SKM-1 treated with dmso at 0.1 percent for 144 hours (cell line): ENCODE measurements around the gene ANKS1A.

ENCODE experiments used
- DNase-seq: peaks from one replicate; lab custom pipeline; 2025; ENCODE audit not compliant: unreplicated experiment; lab: John Stamatoyannopoulos, UW

Gene ANKS1A

DNA sequence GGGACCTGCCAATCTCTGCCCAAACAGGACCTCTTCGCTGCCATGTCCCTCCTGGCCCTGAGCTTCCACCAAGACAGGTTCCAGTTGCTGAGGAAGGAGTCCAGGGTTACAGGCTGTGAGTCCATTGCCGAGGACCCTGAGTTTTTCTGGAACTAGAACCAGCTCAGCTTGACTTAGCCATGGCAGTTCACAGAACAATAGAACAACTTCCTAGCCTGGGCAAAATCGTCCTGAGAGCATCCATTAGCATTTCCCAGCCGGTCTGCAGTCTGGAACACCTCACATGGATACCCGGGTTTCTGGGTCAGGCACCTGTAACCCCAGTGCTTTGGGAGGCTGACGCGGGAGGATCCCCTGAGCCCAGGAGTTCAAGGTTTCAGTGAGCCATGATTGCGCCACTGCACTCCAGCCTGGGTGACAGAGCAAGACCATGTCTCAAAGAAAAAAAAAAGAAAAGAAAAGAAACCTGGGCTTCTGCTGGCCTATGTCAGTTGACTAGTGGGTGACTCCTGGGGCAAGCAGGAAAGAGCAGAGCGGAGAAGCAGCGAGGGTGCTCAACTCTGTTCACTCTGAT lies 161.8 kb downstream of the ANKS1A start:
- DNase-seq = no peak

DNA sequence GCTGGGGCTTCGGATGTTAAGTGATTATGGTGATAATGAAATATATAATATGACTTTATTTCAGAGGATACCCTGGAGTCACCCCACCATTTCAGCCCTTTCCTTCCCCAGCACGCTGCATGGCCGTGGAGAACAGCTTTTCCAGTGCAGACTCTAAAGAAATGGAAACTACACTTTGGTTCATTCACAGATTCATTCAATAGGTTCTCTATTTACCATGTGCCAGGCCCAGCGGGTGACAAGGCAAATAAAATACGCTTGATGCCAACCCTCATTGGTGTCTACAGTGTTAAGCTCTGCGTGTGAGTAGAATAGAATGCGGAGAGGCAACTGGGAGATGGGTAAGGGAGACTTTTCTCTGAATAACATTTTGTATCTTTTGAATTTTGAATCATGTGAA lies 162.3 kb downstream of the ANKS1A start:
- no peak for DNase-seq

DNA sequence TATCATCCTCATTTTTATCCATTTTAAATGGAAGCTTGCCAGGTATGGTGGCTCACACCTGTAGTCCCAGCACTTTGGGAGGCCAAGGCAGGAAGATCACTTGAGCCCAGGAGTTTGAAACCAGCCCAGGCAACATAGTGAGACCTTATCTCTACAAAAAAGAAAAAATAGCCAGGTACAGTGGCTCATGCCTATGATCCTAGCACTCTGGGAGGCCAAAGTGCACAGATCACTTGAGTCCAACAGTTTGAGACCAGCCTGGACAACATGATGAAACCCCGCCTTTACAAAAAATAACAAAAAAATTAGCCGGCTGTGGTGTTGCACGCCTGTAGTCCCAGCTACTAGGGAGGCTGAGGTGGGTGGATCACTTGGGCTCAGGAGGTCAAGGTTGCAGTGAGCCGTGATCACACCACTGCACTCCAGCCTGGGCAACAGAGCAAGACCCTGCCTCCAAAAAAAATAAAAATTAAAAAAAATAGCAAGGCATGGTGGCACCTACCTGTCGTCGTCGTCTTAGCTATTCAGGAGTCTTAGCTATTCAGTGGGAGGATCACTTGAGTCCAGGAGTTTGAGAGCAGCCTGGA lies 163.0 kb downstream of the ANKS1A start:
- DNase-seq = no peak

DNA sequence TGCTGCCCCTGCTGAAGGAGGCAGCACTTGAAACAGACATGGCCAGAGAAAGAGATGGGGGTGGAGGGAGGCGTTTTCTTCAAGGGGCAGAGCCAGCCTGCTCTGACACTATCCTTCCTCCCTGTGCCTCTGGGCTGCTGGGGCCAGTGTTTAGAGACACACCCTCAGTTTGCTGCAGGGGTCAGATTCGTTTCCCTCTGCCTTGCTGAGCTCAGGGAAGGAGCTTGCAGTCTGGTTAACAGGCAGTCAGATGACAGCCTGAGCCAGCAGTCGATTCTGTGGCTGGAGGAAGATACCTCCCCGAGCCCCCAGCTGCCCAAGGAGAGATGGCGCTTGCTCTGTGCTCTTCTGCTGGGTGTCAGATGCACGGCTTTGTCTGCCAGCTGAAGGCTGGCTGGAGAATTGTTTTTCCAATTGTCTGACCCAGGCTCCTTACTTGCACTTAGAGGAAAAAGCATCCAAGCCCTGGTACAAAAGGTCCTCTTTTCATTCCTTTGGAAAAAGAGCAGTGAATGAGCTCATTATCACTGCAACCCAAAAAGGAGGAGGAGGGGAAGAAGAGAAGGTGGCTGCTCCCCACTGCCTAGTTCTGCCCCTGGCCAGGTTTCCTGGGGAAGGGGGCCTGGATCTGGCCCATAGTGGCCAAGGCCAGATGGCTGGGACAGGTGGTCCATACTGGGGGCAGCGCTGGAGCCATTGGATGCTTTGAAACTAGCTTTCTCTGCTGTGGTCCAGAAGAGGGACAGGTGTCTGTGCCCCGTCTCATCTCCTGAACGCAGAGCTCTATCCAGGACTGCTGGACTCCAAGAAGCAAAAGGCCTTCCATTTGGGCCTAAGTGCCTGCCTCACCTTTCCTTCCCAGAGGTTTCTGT lies 163.9 kb downstream of the ANKS1A start:
- DNase-seq = no peak

- no peak for DNase-seq
Measured at GRCh38 chr6:35053701-35054100, 164.6 kb downstream of the ANKS1A start.

DNA sequence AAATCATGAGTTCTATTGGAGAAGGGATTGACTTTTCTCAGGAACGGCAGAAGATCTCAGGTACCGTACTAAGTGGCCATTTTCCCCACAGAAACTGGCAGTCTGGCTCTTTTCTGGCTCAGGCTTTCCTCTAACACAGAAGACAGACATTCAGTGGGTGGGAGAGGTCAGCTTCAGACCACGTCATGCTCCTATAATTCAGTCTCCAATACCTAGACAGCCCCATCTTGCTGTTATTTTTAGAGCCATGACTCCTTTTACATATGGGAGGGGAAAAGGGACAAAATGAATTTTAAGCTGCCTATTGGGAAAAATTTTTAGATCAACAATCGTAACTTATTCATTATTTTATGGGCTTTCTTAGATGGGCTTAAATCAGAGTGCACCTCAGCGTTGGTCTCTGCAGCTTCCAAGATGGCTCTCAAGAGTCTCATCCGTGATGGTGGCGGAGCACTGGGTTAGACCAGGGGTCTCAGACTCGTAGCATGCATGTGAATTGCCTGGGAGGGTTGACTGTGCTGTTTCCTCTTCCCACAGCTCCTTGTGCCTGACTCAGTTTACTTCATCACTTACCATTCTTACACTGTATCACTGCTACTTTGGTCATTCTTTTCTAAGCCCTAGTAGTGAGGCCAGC lies 165.2 kb downstream of the ANKS1A start:
- DNase-seq = no peak

DNA sequence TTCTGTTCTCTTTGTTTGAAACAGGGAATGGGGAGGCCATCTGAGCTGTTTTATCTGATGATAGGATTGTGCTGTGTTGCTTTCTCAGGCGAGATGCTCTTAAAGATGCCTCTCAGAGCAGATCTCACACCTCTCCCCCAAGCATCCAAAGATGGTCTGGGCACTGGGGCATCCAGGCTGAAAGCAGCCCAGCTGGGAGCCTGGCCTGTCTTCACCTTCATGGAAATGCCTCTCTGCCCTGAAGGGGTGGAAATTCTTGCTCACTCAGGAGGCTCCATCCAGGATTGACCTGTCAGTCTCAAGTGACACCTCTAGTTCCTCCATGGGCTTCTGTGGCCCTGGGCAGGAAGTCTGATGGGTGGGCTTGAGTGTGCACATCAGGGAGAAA lies 165.7 kb downstream of the ANKS1A start:
- DNase-seq = no peak

- DNase-seq = no peak
Measured at GRCh38 chr6:35055891-35056290, 166.8 kb downstream of the ANKS1A start.

DNA sequence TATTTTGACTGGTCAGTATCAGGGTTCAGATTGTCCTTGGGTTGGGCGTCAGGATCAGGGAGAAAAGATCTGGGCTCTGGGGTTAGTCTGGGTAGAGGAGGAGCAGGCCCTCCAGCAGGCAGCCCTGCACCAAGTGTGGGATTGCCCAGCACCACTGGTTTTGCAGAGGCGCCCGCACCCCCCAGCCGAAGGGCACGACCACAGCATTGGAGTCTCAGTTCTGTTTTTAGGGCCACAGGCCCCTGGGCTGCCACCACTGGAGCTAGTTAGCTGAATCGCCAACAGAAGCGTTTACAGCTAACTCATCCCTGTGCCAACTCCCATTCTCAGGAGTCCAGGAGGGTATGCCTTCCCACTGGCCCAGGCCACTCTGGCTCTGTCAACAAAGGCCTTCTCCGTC lies 167.9 kb downstream of the ANKS1A start:
- no peak for DNase-seq

DNA sequence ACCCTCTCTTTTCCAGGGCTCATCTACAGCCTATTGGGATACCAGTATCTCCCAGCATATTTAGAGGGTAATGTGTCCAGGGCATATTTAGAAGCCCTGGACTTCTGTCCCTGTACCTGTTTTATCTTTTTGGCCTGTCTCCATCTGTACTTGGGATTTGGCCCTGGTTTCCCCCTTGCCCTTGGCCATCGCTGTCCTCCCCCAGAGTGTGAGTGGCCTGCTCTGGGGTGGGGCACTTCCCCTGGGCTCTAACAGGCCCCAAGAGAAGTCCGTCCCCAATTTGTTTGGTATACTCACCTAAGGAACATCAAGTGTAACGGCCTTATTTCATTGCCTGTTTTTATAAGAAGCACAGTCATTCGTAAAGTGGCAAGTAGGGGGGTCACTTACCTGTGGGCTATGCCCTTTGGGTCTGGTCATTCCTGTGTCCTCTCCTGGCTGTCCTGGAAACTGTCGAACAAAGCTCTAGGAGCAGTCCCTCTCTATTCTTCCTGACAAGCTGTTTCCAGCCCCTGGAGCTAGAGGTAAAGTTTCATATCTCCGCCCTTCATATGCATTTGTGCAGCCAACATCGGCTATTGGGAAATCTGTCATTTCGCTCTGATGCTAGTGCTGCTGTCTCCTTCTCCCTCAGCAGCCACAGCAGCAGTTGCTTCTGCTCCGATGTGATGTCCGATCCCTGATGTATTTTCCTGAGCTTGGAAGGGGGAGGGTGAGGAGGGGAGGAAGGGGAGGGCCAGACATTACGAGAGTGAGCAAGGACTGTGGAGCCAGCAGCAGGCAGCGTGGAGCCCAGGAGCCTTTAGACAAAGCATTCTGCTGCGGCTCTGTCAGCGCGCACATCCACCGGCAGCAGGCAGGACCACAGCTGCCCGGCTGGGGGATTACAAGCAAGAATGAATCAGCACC lies 168.6 kb downstream of the ANKS1A start:
- DNase-seq = no peak

GRCh38 chr6:35058358-35058675 lies 169.3 kb downstream of the ANKS1A start:
- DNase-seq = no peak

- DNase-seq = no peak
Measured at GRCh38 chr6:35058865-35059522, 169.9 kb downstream of the ANKS1A start.

DNA sequence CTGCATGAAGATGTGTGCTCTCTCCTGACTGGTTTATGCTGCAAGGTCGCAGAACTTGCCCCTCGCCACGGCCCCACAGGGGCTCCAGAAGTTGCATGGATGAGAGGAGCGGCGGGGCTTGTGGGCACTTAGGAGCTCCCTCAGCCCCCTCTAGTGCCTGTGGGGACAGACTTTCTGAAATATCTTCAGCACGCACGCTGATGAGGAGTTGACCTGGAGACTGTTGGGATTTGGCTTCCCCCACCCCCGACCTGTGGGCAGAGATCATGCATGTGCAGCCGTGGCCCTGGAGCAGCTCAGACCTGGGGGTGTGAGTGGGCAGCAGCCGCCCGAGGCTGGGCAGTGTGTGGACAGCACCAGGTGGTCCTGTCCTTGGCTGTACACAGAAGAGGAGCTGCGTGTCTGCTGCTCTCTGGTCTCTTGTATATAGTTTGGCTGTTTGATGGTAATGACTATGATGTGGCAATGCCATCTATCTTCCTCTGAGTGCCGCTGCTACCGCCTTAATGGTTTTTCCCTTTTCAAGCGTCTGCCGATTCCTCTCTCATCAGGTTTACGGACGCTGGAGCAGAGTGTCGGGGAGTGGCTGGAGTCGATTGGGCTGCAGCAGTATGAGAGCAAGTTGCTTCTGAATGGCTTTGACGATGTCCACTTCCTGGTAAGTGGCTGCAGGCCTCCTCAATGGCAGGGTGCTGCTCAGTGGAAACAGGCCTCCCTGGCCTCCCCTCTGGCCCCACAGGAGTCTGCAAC lies 170.7 kb downstream of the ANKS1A start:
- no peak for DNase-seq

- DNase-seq = no peak
Measured at GRCh38 chr6:35061102-35061615, 172.1 kb downstream of the ANKS1A start.

DNA sequence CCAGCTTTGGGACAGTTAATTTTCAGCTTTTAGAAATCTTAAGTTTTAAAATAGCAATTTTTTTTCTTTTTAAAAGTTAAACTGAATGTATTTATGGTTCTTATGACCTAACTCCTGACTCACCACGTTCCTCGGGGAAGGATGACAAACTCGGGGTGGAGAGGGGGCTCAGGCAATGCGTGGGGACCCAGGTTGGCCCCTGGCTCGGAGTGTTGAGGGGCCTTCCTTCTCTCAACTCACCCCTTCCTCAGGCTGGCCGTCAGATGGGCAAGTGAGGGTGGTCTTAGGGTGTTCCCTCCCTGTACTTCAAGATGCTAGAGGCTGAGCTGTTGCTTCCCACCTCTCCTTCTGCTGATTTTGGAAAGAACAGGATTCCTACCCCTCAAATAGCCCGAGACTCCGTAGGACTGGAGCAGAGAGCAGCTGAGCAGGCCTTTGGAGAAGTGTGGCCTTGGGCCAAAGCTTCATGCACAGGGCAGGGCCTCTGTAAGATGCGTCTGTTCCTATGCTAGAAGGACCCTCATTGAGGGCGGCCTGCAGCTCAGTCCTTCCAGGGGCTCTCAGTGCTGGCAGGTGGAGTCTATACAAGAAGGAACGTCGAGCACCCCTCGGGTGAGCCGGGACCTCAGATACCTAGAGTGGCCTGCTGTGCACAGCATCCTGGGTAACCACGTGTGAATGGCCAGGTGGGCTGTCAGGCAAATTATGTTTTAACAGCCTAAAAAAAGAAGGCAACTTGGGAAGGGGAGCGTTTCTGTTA lies 172.8 kb downstream of the ANKS1A start:
- DNase-seq = no peak

- no peak for DNase-seq
Measured at GRCh38 chr6:35062676-35063574, 173.9 kb downstream of the ANKS1A start.

DNA sequence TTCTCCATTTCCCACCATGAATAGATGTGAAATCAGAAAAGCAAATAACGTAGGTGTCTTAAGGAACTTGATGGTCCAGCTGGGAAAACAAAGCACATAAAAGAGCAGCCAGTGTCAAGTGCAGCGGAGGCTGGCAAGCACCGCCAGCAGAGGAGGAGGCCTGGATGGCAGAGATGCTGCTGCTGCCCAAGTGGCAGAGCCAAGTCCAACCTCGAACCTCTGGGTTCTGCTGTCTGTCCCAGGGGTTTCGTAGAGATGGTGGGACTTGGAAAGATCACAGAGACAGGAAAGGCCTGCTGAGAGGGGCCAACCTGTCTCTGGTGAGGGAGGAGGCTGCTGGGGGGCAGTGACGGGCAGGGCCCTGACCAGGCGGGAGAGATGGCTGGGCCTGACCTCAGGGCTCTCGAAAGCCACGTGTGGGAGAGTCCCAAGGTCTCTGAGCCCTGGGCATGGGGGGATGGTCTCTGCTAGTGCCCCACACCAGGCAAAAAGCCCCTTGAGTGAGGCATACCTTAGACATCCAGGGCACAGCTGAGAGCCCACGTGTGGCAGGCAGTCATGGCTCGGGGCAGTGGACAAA lies 174.7 kb downstream of the ANKS1A start:
- DNase-seq = no peak
